Measurements from ENCODE around the gene DLG3. TPM values are rescaled to one million over a fixed set of nuclear protein-coding genes. Genes with fewer than 3 reads are reported as not detected.

Gene DLG3
- total RNA-seq, 2 donors from 2014 or later: 17.3 to 18.7 TPM

DNA sequence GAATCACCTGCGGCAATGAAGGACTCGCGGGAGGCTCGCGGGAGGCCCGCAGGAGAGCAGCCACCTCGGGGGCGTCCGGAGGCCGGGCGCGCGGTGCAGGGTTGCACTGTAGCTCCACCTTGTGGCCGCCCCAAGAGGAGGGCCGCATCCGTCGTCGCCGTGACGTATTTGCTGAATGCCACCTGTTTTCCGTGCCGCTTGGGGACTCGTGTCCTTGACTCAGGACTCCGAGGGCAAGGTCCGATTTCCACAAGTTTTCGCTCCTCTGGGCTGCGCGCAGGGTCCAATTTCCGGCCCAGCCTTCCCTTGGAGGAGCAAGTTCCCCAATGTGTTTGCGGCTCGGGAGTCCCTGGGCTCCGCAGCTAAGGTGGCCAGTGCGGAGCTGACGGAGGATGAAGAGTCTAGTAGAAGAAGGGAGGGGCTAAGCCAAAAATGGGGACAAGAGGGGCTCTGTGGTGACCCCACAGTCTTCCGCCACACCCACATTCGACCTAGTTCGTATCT is 10.7 kb upstream of the DLG3 start:
- H3K27ac ChIP-seq: peak overlapping the region; percentile 97 to 99
- TF ChIP-seq, protein P1, sequence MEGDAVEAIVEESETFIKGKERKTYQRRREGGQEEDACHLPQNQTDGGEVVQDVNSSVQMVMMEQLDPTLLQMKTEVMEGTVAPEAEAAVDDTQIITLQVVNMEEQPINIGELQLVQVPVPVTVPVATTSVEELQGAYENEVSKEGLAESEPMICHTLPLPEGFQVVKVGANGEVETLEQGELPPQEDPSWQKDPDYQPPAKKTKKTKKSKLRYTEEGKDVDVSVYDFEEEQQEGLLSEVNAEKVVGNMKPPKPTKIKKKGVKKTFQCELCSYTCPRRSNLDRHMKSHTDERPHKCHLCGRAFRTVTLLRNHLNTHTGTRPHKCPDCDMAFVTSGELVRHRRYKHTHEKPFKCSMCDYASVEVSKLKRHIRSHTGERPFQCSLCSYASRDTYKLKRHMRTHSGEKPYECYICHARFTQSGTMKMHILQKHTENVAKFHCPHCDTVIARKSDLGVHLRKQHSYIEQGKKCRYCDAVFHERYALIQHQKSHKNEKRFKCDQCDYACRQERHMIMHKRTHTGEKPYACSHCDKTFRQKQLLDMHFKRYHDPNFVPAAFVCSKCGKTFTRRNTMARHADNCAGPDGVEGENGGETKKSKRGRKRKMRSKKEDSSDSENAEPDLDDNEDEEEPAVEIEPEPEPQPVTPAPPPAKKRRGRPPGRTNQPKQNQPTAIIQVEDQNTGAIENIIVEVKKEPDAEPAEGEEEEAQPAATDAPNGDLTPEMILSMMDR (IDR thresholded peaks at IDR 0.05): peak; percentile 71
- DNase-seq (ENCODE audit: low spot score) (no peak), ATAC-seq (ENCODE audit: insufficient number of reproducible peaks, low FRiP score, low read depth) (peak; percentile 35)
- peaks cover 2 to 20% of the 10 kb centered on the region in 2 donors for H3K4me1 ChIP-seq (ENCODE audit: control insufficient read depth in 1 of 2, low read depth in 2 of 2)
- peak overlapping the region; percentile 88 for H3K4me3 ChIP-seq
- H3K27me3 ChIP-seq (replicated peaks; ENCODE audit: insufficient read depth): no peaks in the 10 kb centered on the region
- H3K9me3 ChIP-seq: no peaks in the 10 kb centered on the region
- H3K36me3 ChIP-seq: no peaks in the 10 kb centered on the region

DNA sequence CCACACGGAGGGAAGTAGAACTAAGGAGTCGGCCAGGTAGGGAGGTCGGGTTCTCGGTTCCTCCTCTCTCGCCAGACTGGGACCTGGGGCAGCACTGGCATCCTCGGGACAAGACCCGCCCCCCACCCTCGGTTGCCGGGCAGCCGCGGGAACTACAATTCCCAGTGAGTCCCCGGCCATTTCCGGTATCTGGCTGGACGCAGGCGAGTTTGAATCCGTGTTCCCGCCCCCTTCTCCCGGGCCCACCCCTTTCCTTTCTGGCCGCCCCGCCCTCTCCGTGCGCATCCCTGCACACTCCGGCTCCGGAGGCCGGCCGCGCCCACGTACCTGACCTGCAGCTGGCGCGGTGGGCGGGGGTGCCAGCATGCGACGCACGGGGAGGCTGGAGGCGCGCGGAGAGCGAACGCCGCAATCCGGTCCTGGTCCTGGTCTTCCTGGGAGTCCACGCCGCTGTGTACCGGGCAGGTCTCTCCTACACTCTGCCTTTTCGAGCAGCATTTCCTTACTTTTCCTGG is 10.2 kb upstream of the DLG3 start:
- no peaks in the 10 kb centered on the region for H3K27me3 ChIP-seq (replicated peaks; ENCODE audit: insufficient read depth)
- no peaks in the 10 kb centered on the region for H3K9me3 ChIP-seq
- DNase-seq (ENCODE audit: low spot score): peak; percentile 54
- TF ChIP-seq, protein P1 (IDR thresholded peaks at IDR 0.05): no peak
- H3K27ac ChIP-seq: peak overlapping the region; percentile 97 to 99
- H3K4me1 ChIP-seq (ENCODE audit: control insufficient read depth in 1 of 2, low read depth in 2 of 2): peaks cover 2 to 20% of the 10 kb centered on the region in 2 donors
- peak overlapping the region; percentile 88 for H3K4me3 ChIP-seq
- no peaks in the 10 kb centered on the region for H3K36me3 ChIP-seq
- peak; percentile 77 for ATAC-seq (ENCODE audit: insufficient number of reproducible peaks, low FRiP score, low read depth)

DNA sequence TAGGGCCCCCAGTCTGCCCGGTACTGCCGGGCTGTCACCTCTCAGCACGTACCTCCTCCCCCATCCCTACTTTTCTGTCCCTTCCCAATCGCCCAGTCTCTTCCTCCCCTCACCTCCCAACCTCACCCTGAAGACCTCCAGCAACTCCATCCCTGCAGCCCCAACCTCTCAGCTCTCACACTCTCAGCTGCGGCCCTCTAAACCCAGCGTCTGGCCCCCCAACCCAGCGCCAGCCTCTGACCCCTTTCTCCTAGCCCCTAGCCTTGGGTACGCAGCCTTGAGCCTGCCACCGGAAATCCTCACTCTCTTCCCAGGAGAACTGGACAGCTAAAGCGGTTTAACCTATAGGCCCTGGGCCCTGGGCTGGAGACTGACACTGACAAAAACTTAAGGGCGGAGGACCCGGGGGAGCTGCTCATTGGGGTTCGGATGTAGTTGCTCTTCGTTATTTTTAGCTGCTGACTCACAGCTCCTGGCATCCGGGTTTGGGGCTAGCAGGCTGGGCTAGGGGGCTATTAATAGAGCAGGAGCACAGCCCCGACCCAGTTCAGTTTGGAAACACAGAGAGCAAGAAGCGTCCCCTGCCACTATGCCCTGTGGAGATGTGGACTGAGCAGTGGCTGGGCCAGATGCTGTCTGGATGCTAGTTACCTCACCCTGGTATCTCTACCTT is 9.6 kb upstream of the DLG3 start:
- DNase-seq (ENCODE audit: low spot score) (peak; percentile 34), ATAC-seq (ENCODE audit: insufficient number of reproducible peaks, low FRiP score, low read depth) (peak; percentile 68)

DNA sequence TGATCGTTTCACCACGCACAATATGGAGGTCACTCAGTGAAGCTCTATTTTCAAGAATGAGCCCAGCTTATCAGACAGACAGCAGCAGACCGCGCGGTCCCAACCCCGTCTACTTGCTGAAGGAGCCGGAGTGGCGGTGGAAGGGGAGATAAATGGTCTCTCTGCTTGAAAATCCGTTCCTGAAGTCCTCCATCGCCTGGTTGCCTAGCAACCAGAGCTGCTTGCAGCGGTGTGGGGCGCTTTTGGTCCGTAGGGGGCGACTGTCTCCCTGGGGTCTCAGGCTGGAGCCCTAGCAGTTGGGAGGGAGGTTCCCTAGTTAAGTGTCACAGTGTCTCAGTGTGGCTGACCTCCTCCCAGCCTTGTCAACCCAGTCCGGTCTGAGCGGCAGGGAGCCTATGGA is 8.3 kb upstream of the DLG3 start:
- TF ChIP-seq, protein P1 (IDR thresholded peaks at IDR 0.05): no peak
- no peaks in the 10 kb centered on the region for H3K27me3 ChIP-seq (replicated peaks; ENCODE audit: insufficient read depth)
- DNase-seq (ENCODE audit: low spot score): no peak
- H3K9me3 ChIP-seq: no peaks in the 10 kb centered on the region
- no peak for ATAC-seq (ENCODE audit: insufficient number of reproducible peaks, low FRiP score, low read depth)
- peak overlapping the region; percentile 97 to 99 for H3K27ac ChIP-seq
- no peak overlapping the region for H3K4me3 ChIP-seq
- no peaks in the 10 kb centered on the region for H3K36me3 ChIP-seq
- H3K4me1 ChIP-seq (ENCODE audit: control insufficient read depth in 1 of 2, low read depth in 2 of 2): peaks cover 2 to 20% of the 10 kb centered on the region in 2 donors

More for the DNA sequence above, 9.6 kb upstream of the DLG3 start:
- Histone ChIP-seq H3K4me3 (peak overlapping the region; percentile 88), H3K36me3 (no peaks in the 10 kb centered on the region), H3K9me3 (no peaks in the 10 kb centered on the region), H3K27ac (peak overlapping the region; percentile 97 to 99), H3K4me1 (ENCODE audit: control insufficient read depth in 1 of 2, low read depth in 2 of 2) (peaks cover 2 to 20% of the 10 kb centered on the region in 2 donors), H3K27me3 (replicated peaks; ENCODE audit: insufficient read depth) (no peaks in the 10 kb centered on the region)
- TF ChIP-seq, protein P1 (IDR thresholded peaks at IDR 0.05): no peak

DNA sequence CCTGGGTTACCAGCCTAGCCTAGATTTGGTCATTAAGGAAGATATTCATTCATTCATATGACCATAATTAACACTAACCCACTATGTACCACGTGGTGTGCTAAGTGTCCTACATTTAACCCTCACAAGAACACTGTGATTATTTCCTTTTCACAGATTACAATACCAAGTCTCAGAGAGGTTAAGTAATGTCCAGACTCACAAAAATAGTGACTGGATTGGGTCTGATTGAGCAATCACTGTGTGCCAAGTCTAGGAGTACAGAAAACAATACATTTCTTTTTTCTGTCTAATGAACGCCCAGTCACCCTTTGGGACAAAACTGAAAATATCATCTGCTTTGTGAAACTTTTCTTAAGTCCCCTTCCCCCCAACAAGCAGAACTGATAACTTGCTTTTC is 7.6 kb upstream of the DLG3 start:
- Histone ChIP-seq H3K36me3 (no peaks in the 10 kb centered on the region), H3K27me3 (replicated peaks; ENCODE audit: insufficient read depth) (no peaks in the 10 kb centered on the region), H3K27ac (peak overlapping the region; percentile 97 to 99), H3K4me1 (ENCODE audit: control insufficient read depth in 1 of 2, low read depth in 2 of 2) (peaks cover 2 to 20% of the 10 kb centered on the region in 2 donors), H3K4me3 (no peak overlapping the region), H3K9me3 (no peaks in the 10 kb centered on the region)
- TF ChIP-seq, protein P1 (IDR thresholded peaks at IDR 0.05): no peak
- DNase-seq (ENCODE audit: low spot score) (no peak), ATAC-seq (ENCODE audit: insufficient number of reproducible peaks, low FRiP score, low read depth) (no peak)
